ENCODE measurements around the gene MFSD2A. TPM values are rescaled to one million over a fixed set of nuclear protein-coding genes. Genes with fewer than 3 reads are reported as not detected.

The MFSD2A gene
- total RNA-seq, 1 donor from 2014 or later, result 3.3 TPM

- Histone ChIP-seq H3K4me2 (ENCODE audit: low read length) (peak overlapping the region; percentile 53), H3K4me1 (ENCODE audit: insufficient read depth, low read length) (peaks cover 3% of the 10 kb centered on the region), H3K9me3 (ENCODE audit: insufficient read depth, low read depth, low read length) (no peaks in the 10 kb centered on the region), H3K9ac (ENCODE audit: low read length) (no peak overlapping the region), H4K20me1 (ENCODE audit: insufficient read depth, low read length) (no peaks in the 10 kb centered on the region), H3K27ac (ENCODE audit: low read depth, low read length) (no peak overlapping the region), H3K27me3 (ENCODE audit: insufficient read depth, low read length) (peaks cover 7% of the 10 kb centered on the region), H3K4me3 (ENCODE audit: insufficient read depth, low read depth, low read length) (no peak overlapping the region), H2AFZ (ENCODE audit: low read depth, low read length) (peak overlapping the region; percentile 54), H3K36me3 (ENCODE audit: insufficient read depth, low read length) (no peaks in the 10 kb centered on the region), H3K79me2 (ENCODE audit: insufficient read depth, low read length) (no peaks in the 10 kb centered on the region)
- peak; percentile 46 for TF ChIP-seq EZH2 (IDR thresholded peaks at IDR 0.05; ENCODE audit: insufficient read depth, low read length)
- no peak for TF ChIP-seq CTCF (IDR thresholded peaks at IDR 0.05; ENCODE audit: insufficient read depth, low read depth, low read length)
- Mint-ChIP-seq H3K9me3 (ENCODE audit: unreplicated experiment) (peaks cover 2% of the 10 kb centered on the region), H3K4me1 (ENCODE audit: low read depth, unreplicated experiment) (peaks cover 2% of the 10 kb centered on the region), H3K27me3 (ENCODE audit: low read depth, unreplicated experiment) (peaks cover 44% of the 10 kb centered on the region), H3K4me3 (ENCODE audit: unreplicated experiment) (no peak overlapping the region), H3K27ac (ENCODE audit: unreplicated experiment) (no peak overlapping the region), H3K36me3 (ENCODE audit: low read depth, unreplicated experiment) (no peaks in the 10 kb centered on the region)
- FAIRE-seq (no peak), DNase-seq (ENCODE audit: low read depth) (no peak)
Observed at GRCh38 chr1:39922251-39922688, 32.7 kb upstream of the MFSD2A start.

GRCh38 chr1:39925721-39926342, 29.1 kb upstream of the MFSD2A start:
- no peaks in the 10 kb centered on the region for H3K36me3 Mint-ChIP-seq (ENCODE audit: low read depth, unreplicated experiment)
- no peak overlapping the region for H3K27ac ChIP-seq (ENCODE audit: low read depth, low read length)
- no peak overlapping the region for H3K27ac Mint-ChIP-seq (ENCODE audit: unreplicated experiment)
- peaks cover 3% of the 10 kb centered on the region for H3K4me1 ChIP-seq (ENCODE audit: insufficient read depth, low read length)
- no peaks in the 10 kb centered on the region for H3K79me2 ChIP-seq (ENCODE audit: insufficient read depth, low read length)
- H3K4me3 ChIP-seq (ENCODE audit: insufficient read depth, low read depth, low read length), result no peak overlapping the region
- FAIRE-seq (no peak), DNase-seq (ENCODE audit: low read depth) (no peak)
- no peak overlapping the region for H3K4me3 Mint-ChIP-seq (ENCODE audit: unreplicated experiment)
- no peaks in the 10 kb centered on the region for H3K9me3 ChIP-seq (ENCODE audit: insufficient read depth, low read depth, low read length)
- peaks cover 64% of the 10 kb centered on the region for H3K27me3 Mint-ChIP-seq (ENCODE audit: low read depth, unreplicated experiment)
- peaks cover 2% of the 10 kb centered on the region for H3K4me1 Mint-ChIP-seq (ENCODE audit: low read depth, unreplicated experiment)
- peaks cover 2% of the 10 kb centered on the region for H3K9me3 Mint-ChIP-seq (ENCODE audit: unreplicated experiment)
- H2AFZ ChIP-seq (ENCODE audit: low read depth, low read length), result peak overlapping the region; percentile 28
- H3K36me3 ChIP-seq (ENCODE audit: insufficient read depth, low read length), result no peaks in the 10 kb centered on the region
- peaks cover 7% of the 10 kb centered on the region for H3K27me3 ChIP-seq (ENCODE audit: insufficient read depth, low read length)
- H4K20me1 ChIP-seq (ENCODE audit: insufficient read depth, low read length), result no peaks in the 10 kb centered on the region
- H3K9ac ChIP-seq (ENCODE audit: low read length), result no peak overlapping the region
- TF ChIP-seq CTCF (IDR thresholded peaks at IDR 0.05; ENCODE audit: insufficient read depth, low read depth, low read length), result no peak
- no peak for TF ChIP-seq EZH2 (IDR thresholded peaks at IDR 0.05; ENCODE audit: insufficient read depth, low read length)
- H3K4me2 ChIP-seq (ENCODE audit: low read length), result no peak overlapping the region

GRCh38 chr1:39926343-39926793, 28.6 kb upstream of the MFSD2A start:
- Histone ChIP-seq H3K4me1 (ENCODE audit: insufficient read depth, low read length) (peaks cover 3% of the 10 kb centered on the region), H3K27ac (ENCODE audit: low read depth, low read length) (no peak overlapping the region), H3K9ac (ENCODE audit: low read length) (no peak overlapping the region), H3K36me3 (ENCODE audit: insufficient read depth, low read length) (no peaks in the 10 kb centered on the region), H4K20me1 (ENCODE audit: insufficient read depth, low read length) (no peaks in the 10 kb centered on the region), H3K27me3 (ENCODE audit: insufficient read depth, low read length) (peaks cover 5% of the 10 kb centered on the region), H3K4me3 (ENCODE audit: insufficient read depth, low read depth, low read length) (no peak overlapping the region), H3K4me2 (ENCODE audit: low read length) (no peak overlapping the region), H3K9me3 (ENCODE audit: insufficient read depth, low read depth, low read length) (no peaks in the 10 kb centered on the region), H3K79me2 (ENCODE audit: insufficient read depth, low read length) (no peaks in the 10 kb centered on the region), H2AFZ (ENCODE audit: low read depth, low read length) (peak overlapping the region; percentile 28)
- peaks cover 2% of the 10 kb centered on the region for H3K9me3 Mint-ChIP-seq (ENCODE audit: unreplicated experiment)
- H3K4me1 Mint-ChIP-seq (ENCODE audit: low read depth, unreplicated experiment), result peaks cover 2% of the 10 kb centered on the region
- DNase-seq (ENCODE audit: low read depth), result peak; percentile 31
- H3K36me3 Mint-ChIP-seq (ENCODE audit: low read depth, unreplicated experiment), result no peaks in the 10 kb centered on the region
- H3K4me3 Mint-ChIP-seq (ENCODE audit: unreplicated experiment), result no peak overlapping the region
- H3K27me3 Mint-ChIP-seq (ENCODE audit: low read depth, unreplicated experiment), result peaks cover 62% of the 10 kb centered on the region
- FAIRE-seq, result no peak
- H3K27ac Mint-ChIP-seq (ENCODE audit: unreplicated experiment), result no peak overlapping the region
- TF ChIP-seq EZH2 (IDR thresholded peaks at IDR 0.05; ENCODE audit: insufficient read depth, low read length), result no peak
- TF ChIP-seq CTCF (IDR thresholded peaks at IDR 0.05; ENCODE audit: insufficient read depth, low read depth, low read length), result no peak

All from astrocyte (in vitro differentiated cells and primary cell).